Fibroblast of lung (primary cell): ENCODE measurements around the gene FKBP15. TPM values are rescaled to one million over a fixed set of nuclear protein-coding genes. Genes with fewer than 3 reads are reported as not detected.

Source experiments
- DNase-seq, 2 donors: peaks; one replicate each; pipeline versions ENCODE4 v3.0.0 to v3.0.0-alpha.2; 2010; ENCODE audit warnings: low read depth in 2 of 2
- H2AFZ ChIP-seq: 2 replicates; pipeline ENCODE4 v1.5.1; 2012; ENCODE audit warnings: low read length, control low read depth, inconsistent platforms
- H3K27ac ChIP-seq: 2 replicates; pipeline ENCODE4 v1.5.1; 2011; ENCODE audit warnings: low read length, control low read depth; ENCODE audit not compliant: insufficient read depth
- H3K27me3 ChIP-seq: 2 replicates; pipeline ENCODE4 v1.5.1; 2011; ENCODE audit warnings: mild to moderate bottlenecking, low read length; ENCODE audit not compliant: control insufficient read depth, insufficient read depth
- H3K36me3 ChIP-seq: 2 replicates; pipeline ENCODE4 v1.5.1; 2011; ENCODE audit warnings: low read length; ENCODE audit not compliant: control insufficient read depth, insufficient read depth
- H3K4me1 ChIP-seq: 2 replicates; pipeline ENCODE4 v1.5.1; 2011; ENCODE audit warnings: low read length; ENCODE audit not compliant: control insufficient read depth, insufficient read depth; ENCODE audit errors: extremely low read depth
- H3K4me2 ChIP-seq: 2 replicates; pipeline ENCODE4 v1.5.1; 2011; ENCODE audit warnings: low read length, control low read depth; ENCODE audit not compliant: insufficient read depth; ENCODE audit errors: extremely low read depth
- H3K4me3 ChIP-seq, 4 experiments: fragments of 200-600 bp in 1 of 4; sonication (generic) in 1 of 4; replicated peaks in 1 of 4; 2 replicates each; pipeline ENCODE4 v1.5.1; 2011 to 2016; ENCODE audit warnings: low read length in 4 of 4, low read depth in 3 of 4, mild to moderate bottlenecking in 3 of 4, control low read depth in 2 of 4, inconsistent platforms in 1 of 4, mixed read lengths in 1 of 4; ENCODE audit not compliant: insufficient read depth in 1 of 4; ENCODE audit errors: control extremely low read depth in 1 of 4
- H3K79me2 ChIP-seq: 2 replicates; pipeline ENCODE4 v1.5.1; 2012; ENCODE audit warnings: mild to moderate bottlenecking, low read length, inconsistent platforms; ENCODE audit not compliant: control insufficient read depth, insufficient read depth
- H3K9ac ChIP-seq: 2 replicates; pipeline ENCODE4 v1.5.1; 2011; ENCODE audit warnings: mild to moderate bottlenecking, low read length, control low read depth; ENCODE audit not compliant: insufficient read depth
- H3K9me3 ChIP-seq: 2 replicates; pipeline ENCODE4 v1.5.1; 2012; ENCODE audit warnings: low read depth, low read length; ENCODE audit not compliant: control insufficient read depth, insufficient read depth
- H4K20me1 ChIP-seq: 2 replicates; pipeline ENCODE4 v1.5.1; 2011; ENCODE audit warnings: low read length; ENCODE audit not compliant: control insufficient read depth, insufficient read depth; ENCODE audit errors: extremely low read depth
- EZH2 ChIP-seq: IDR thresholded peaks from 2 replicates; pipeline ENCODE4 v1.5.1; 2012; ENCODE audit warnings: low read length, control low read depth, mild to moderate bottlenecking; ENCODE audit errors: missing control alignments
- polyA minus RNA-seq: library from RNA; depleted of rRNA, polyadenylated mRNA; stranded (reverse); fragments of >200 nt; gene quantifications from 2 replicates; pipeline ENCODE4 v1.2.3, GENCODE V29; 2011; ENCODE audit warnings: low replicate concordance
- polyA plus RNA-seq, 2 donors: library from polyadenylated mRNA; depleted of rRNA in 1 of 2; stranded (reverse) in 1 of 2; unstranded in 1 of 2; fragments of >200 nt; gene quantifications; 2 replicates each; pipeline ENCODE4 v1.2.1, GENCODE V29; 2011 to 2012; ENCODE audit warnings: missing spikeins in 1 of 2
- total RNA-seq: library from RNA; depleted of rRNA; stranded (reverse); fragments of >200 nt; gene quantifications from 2 replicates; pipeline ENCODE4 v1.2.1, GENCODE V29; 2014
- TF ChIP-seq, protein P1 (sequence below), 2 donors: IDR thresholded peaks in 1 of 2; conservative IDR thresholded peaks in 1 of 2; 1 replicate in 1 of 2; 2 replicates in 1 of 2; pipeline ENCODE4 v1.5.1; 2011 to 2012; ENCODE audit warnings: low read length in 2 of 2, control low read depth in 1 of 2, inconsistent platforms in 1 of 2, low read depth in 1 of 2, mild to moderate bottlenecking in 1 of 2

The FKBP15 gene, protein sequence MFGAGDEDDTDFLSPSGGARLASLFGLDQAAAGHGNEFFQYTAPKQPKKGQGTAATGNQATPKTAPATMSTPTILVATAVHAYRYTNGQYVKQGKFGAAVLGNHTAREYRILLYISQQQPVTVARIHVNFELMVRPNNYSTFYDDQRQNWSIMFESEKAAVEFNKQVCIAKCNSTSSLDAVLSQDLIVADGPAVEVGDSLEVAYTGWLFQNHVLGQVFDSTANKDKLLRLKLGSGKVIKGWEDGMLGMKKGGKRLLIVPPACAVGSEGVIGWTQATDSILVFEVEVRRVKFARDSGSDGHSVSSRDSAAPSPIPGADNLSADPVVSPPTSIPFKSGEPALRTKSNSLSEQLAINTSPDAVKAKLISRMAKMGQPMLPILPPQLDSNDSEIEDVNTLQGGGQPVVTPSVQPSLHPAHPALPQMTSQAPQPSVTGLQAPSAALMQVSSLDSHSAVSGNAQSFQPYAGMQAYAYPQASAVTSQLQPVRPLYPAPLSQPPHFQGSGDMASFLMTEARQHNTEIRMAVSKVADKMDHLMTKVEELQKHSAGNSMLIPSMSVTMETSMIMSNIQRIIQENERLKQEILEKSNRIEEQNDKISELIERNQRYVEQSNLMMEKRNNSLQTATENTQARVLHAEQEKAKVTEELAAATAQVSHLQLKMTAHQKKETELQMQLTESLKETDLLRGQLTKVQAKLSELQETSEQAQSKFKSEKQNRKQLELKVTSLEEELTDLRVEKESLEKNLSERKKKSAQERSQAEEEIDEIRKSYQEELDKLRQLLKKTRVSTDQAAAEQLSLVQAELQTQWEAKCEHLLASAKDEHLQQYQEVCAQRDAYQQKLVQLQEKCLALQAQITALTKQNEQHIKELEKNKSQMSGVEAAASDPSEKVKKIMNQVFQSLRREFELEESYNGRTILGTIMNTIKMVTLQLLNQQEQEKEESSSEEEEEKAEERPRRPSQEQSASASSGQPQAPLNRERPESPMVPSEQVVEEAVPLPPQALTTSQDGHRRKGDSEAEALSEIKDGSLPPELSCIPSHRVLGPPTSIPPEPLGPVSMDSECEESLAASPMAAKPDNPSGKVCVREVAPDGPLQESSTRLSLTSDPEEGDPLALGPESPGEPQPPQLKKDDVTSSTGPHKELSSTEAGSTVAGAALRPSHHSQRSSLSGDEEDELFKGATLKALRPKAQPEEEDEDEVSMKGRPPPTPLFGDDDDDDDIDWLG
- total RNA-seq: 12.8 and 21.0 TPM in 2 replicates
- polyA plus RNA-seq: 25.3 and 28.8 TPM in 2 replicates
- polyA plus RNA-seq (2012): 17.6 and 20.8 TPM in 2 replicates
- polyA minus RNA-seq: 39.7 and 76.0 TPM in 2 replicates

DNA sequence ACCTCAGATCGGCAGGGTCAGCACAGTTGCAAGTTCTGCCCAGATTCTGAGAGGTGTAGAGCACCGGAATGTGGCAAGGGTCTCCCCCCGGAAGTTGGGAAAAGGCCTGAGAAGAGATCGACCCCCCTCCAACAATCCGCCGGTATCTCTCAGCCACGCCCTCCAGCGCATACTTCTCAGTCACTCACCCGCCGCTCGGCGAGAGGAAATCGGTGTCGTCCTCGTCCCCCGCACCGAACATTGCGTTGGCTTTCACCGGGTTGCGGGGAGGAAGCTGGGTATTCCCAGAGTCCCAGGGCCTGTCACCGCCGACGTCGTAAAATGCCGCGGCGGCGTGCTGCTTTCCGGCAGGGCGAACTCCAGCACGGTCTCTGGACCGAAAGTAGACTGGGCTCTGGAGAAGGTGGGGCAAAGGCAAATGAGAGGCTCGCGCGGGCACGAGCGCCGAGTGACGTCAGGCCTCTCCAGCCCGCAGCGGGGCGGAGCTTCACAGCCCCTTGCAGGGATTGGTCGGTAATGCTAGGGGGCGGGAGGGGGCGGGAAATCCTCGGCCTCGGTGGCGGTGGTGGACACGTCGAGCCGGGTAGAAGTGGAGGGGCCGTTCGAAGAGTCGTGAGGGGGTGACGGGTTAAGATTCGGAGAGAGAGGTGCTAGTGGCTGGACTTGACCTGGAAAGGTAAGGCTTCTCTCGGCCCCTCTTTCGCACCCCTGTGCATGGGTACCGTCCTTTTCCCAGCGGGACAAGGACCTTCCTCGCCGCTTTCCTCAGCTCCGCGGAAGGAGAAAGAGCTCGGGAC is at the start of gene FKBP15, which contains the start of gene SLC31A1:
Gene FKBP15 (minus strand): TSS at position 275 of the 797 bp plus-strand sequence. CDS start 34 bp downstream, at position 241.
Gene SLC31A1 (plus strand): TSS at position 542 of the 797 bp plus-strand sequence. CDS start 34,605 bp downstream, outside the sequence.
- TF ChIP-seq, protein P1, sequence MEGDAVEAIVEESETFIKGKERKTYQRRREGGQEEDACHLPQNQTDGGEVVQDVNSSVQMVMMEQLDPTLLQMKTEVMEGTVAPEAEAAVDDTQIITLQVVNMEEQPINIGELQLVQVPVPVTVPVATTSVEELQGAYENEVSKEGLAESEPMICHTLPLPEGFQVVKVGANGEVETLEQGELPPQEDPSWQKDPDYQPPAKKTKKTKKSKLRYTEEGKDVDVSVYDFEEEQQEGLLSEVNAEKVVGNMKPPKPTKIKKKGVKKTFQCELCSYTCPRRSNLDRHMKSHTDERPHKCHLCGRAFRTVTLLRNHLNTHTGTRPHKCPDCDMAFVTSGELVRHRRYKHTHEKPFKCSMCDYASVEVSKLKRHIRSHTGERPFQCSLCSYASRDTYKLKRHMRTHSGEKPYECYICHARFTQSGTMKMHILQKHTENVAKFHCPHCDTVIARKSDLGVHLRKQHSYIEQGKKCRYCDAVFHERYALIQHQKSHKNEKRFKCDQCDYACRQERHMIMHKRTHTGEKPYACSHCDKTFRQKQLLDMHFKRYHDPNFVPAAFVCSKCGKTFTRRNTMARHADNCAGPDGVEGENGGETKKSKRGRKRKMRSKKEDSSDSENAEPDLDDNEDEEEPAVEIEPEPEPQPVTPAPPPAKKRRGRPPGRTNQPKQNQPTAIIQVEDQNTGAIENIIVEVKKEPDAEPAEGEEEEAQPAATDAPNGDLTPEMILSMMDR (conservative IDR thresholded peaks at IDR 0.05 in 1 of 2, IDR thresholded peaks at IDR 0.05 in 1 of 2; ENCODE audit: low read depth in 1 of 2, low read length in 2 of 2): no peak
- TF ChIP-seq EZH2: no peak

GRCh38 chr9:113269871-113270270 is 48.8 kb upstream of the FKBP15 start:
- Histone ChIP-seq H3K27ac (no peak overlapping the region), H3K79me2 (peaks cover 9% of the 10 kb centered on the region), H2AFZ (no peak overlapping the region), H3K4me2 (no peak overlapping the region), H3K36me3 (peaks cover 2% of the 10 kb centered on the region), H3K4me1 (peaks cover 5% of the 10 kb centered on the region), H3K9me3 (no peaks in the 10 kb centered on the region), H3K9ac (no peak overlapping the region), H3K4me3 (no peak overlapping the region), H3K27me3 (no peaks in the 10 kb centered on the region), H4K20me1 (no peaks in the 10 kb centered on the region)
- DNase-seq: no peak
- no peak for TF ChIP-seq EZH2

More for the DNA sequence above, at the start of gene FKBP15, which contains the start of gene SLC31A1:
- H3K4me3 ChIP-seq: peak within 1 kb of the TSS; percentile 81 to 96 (median 90)
- no peaks in the 10 kb centered on the region for H3K27me3 ChIP-seq
- H3K9ac ChIP-seq: peak within 1 kb of the TSS; percentile 83
- peak within 1 kb of the TSS; percentile 96 for H3K4me2 ChIP-seq
- H3K36me3 ChIP-seq: no peaks in the 10 kb centered on the region
- peak within 1 kb of the TSS; percentile 89 for H3K27ac ChIP-seq
- H3K9me3 ChIP-seq: no peaks in the 10 kb centered on the region
- no peaks in the 10 kb centered on the region for H4K20me1 ChIP-seq
- peaks cover 4% of the 10 kb centered on the region for H3K4me1 ChIP-seq
- DNase-seq: peak; percentile 98 to 99
- peaks cover 40% of the 10 kb centered on the region for H3K79me2 ChIP-seq
- H2AFZ ChIP-seq: peak within 1 kb of the TSS; percentile 95

DNA sequence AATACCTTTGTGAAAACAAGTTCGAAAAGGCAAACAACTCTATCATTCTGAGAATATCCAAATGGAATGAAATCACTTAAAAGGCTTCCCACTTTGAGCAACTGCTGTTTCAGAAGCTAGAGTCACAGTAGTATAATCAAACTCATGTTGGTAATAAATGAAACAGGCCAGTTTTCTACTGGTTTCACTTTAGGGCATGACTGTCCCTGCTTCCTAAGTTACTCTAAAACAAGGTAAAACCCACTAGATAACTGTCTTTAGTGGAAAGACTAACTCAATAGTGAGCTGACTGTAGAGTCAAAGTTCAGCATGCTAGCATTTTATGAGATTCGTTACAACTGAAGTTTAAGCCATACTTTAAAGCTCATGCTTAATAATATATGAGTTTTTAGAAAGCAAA is 48.3 kb upstream of the FKBP15 start:
- no peaks in the 10 kb centered on the region for H3K27me3 ChIP-seq
- no peaks in the 10 kb centered on the region for H4K20me1 ChIP-seq
- TF ChIP-seq EZH2: no peak
- TF ChIP-seq, protein P1 (conservative IDR thresholded peaks at IDR 0.05 in 1 of 2, IDR thresholded peaks at IDR 0.05 in 1 of 2; ENCODE audit: low read depth in 1 of 2, low read length in 2 of 2): no peak
- DNase-seq: no peak
- H2AFZ ChIP-seq: no peak overlapping the region
- H3K79me2 ChIP-seq: peaks cover 6% of the 10 kb centered on the region
- no peak overlapping the region for H3K4me3 ChIP-seq
- H3K9ac ChIP-seq: no peak overlapping the region
- H3K27ac ChIP-seq: no peak overlapping the region
- peaks cover 2% of the 10 kb centered on the region for H3K36me3 ChIP-seq
- peaks cover 3% of the 10 kb centered on the region for H3K4me1 ChIP-seq
- no peak overlapping the region for H3K4me2 ChIP-seq
- H3K9me3 ChIP-seq: no peaks in the 10 kb centered on the region
